Activated CD4-positive, alpha-beta T cell treated with anti-CD3 and anti-CD28 coated beads, Interleukin-2, amount 10 ng/mL, durations not matched to agents 24 days and 14 days (primary cell): ENCODE measurements around the gene NFIA. TPM values are rescaled to one million over a fixed set of nuclear protein-coding genes. Genes with fewer than 3 reads are reported as not detected.

ENCODE experiments used
- DNase-seq: peaks from one replicate; pipeline ENCODE4 v3.0.0; 2022
- H3K27ac Mint-ChIP-seq: one replicate; pipeline ENCODE4 v1.8.0; 2022; ENCODE audit warnings: mild to moderate bottlenecking, mixed read lengths
- H3K27me3 Mint-ChIP-seq: one replicate; pipeline ENCODE4 v1.8.0; 2022; ENCODE audit warnings: mixed read lengths
- H3K36me3 Mint-ChIP-seq: one replicate; pipeline ENCODE4 v1.8.0; 2022; ENCODE audit warnings: low read depth, mild to moderate bottlenecking, mixed read lengths
- H3K4me1 Mint-ChIP-seq: one replicate; pipeline ENCODE4 v1.8.0; 2021; ENCODE audit warnings: mixed read lengths
- H3K4me3 Mint-ChIP-seq: one replicate; pipeline ENCODE4 v1.8.0; 2022; ENCODE audit warnings: mild to moderate bottlenecking, moderate library complexity, mixed read lengths
- H3K9me3 Mint-ChIP-seq: one replicate; pipeline ENCODE4 v1.8.0; 2021; ENCODE audit warnings: mixed read lengths
- intact Hi-C: fragments of 100-400 bp; cut with micrococcal nuclease; formaldehyde crosslinking; loops from one replicate; pipeline ENCODE4 v1.15.1; 2023
- total RNA-seq: library from RNA; stranded (reverse); gene quantifications from 2 replicates; pipeline ENCODE4 v1.2.3, GENCODE V29; 2022

The NFIA gene
- total RNA-seq, 1 donor from 2014 or later = 0.63 TPM

- H3K27me3 Mint-ChIP-seq = peaks cover 71% of the 10 kb centered on the region
- no peaks in the 10 kb centered on the region for H3K36me3 Mint-ChIP-seq
- no peaks in the 10 kb centered on the region for H3K9me3 Mint-ChIP-seq
- no peak for DNase-seq
- intact Hi-C loops = no loop called here
- no peak overlapping the region for H3K27ac Mint-ChIP-seq
- H3K4me3 Mint-ChIP-seq = peak overlapping the region; percentile 85
- peaks cover 20% of the 10 kb centered on the region for H3K4me1 Mint-ChIP-seq
Observed at GRCh38 chr1:61083807-61084440, 1.6 kb downstream of the NFIA start.

- Mint-ChIP-seq H3K27ac (no peak overlapping the region), H3K9me3 (no peaks in the 10 kb centered on the region), H3K36me3 (no peaks in the 10 kb centered on the region), H3K4me1 (peaks cover 17% of the 10 kb centered on the region), H3K27me3 (peaks cover 70% of the 10 kb centered on the region), H3K4me3 (no peak overlapping the region)
- intact Hi-C loops = no loop called here
- no peak for DNase-seq
Observed at GRCh38 chr1:61084491-61085031, 2.2 kb downstream of the NFIA start.

DNA sequence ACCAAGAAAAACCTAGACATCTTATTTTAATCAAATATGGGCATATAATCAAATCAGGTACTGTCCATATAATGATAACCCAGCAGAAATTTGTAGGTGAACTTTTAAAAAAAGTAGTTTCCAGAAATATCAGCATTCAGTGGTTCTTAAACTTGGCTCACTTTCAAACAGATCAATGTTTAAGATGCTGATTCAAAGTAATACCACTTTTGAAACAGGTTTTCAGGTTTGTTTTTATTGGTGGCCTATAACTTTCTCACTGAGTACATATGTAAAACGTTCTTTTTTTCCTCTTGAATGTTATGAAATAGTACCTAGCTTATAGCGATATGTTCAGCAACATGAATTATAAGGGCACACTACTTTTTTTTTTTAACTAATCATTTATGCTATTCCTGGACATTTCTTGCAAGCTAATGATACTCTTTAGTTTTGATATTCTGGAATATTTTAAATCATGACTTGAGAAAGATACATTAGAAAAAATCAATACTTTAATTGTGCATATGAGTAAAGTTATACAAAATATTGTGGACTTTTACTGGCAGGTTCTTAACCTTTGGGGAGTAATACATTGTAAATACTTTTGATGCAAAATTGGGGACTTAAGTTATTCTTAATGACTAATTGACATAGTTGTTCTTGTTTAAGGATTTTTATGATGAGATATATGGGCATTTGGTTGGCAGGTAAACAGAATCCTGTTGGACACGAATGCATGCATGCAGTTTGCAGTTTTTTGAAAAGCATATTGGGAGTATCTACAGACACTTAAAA, 3.0 kb downstream of the NFIA start:
- H3K9me3 Mint-ChIP-seq = no peaks in the 10 kb centered on the region
- intact Hi-C loops = no loop called here
- peaks cover 66% of the 10 kb centered on the region for H3K27me3 Mint-ChIP-seq
- no peak overlapping the region for H3K27ac Mint-ChIP-seq
- H3K36me3 Mint-ChIP-seq = no peaks in the 10 kb centered on the region
- no peak for DNase-seq
- peaks cover 13% of the 10 kb centered on the region for H3K4me1 Mint-ChIP-seq
- H3K4me3 Mint-ChIP-seq = no peak overlapping the region

DNA sequence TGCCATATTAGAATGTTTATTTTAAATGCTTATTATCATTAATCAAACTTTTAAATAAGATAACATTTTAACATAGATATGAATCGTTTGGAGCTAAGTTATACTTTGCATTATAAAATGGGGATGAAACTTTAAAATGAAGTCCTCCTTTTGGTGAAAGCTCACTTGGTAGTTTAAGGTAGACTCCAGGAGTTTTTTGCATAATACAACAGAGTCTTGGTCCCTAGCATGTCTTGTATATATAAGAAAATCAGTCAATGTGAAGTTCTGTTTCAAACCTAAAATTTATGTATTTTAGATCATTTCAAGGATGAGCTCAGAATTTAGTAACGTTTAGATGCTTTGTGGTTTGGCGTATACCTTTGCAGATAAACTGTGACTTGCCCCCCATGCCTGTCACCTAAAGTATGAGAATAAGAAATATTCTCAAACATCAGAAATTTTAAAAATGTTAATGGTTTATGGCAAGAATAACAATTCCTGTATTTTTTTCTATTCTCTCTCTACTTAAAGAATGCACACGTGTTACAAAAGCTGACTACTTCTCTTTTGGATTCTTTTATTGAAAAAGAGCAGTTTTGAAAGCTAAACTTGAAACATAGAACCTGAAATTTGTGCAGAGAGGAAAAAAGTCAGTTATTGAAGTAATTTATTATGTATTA, 3.8 kb downstream of the NFIA start:
- Mint-ChIP-seq H3K36me3 (no peaks in the 10 kb centered on the region), H3K4me1 (peaks cover 10% of the 10 kb centered on the region), H3K9me3 (no peaks in the 10 kb centered on the region), H3K4me3 (no peak overlapping the region), H3K27me3 (peaks cover 64% of the 10 kb centered on the region), H3K27ac (no peak overlapping the region)
- no peak for DNase-seq
- intact Hi-C loops = no loop called here

- no peak overlapping the region for H3K4me3 Mint-ChIP-seq
- no peaks in the 10 kb centered on the region for H3K36me3 Mint-ChIP-seq
- no peak overlapping the region for H3K27ac Mint-ChIP-seq
- H3K4me1 Mint-ChIP-seq = peaks cover 3% of the 10 kb centered on the region
- intact Hi-C loops = no loop called here
- H3K9me3 Mint-ChIP-seq = no peaks in the 10 kb centered on the region
- H3K27me3 Mint-ChIP-seq = peaks cover 64% of the 10 kb centered on the region
- no peak for DNase-seq
Observed at GRCh38 chr1:61087571-61087970, 5.2 kb downstream of the NFIA start.

DNA sequence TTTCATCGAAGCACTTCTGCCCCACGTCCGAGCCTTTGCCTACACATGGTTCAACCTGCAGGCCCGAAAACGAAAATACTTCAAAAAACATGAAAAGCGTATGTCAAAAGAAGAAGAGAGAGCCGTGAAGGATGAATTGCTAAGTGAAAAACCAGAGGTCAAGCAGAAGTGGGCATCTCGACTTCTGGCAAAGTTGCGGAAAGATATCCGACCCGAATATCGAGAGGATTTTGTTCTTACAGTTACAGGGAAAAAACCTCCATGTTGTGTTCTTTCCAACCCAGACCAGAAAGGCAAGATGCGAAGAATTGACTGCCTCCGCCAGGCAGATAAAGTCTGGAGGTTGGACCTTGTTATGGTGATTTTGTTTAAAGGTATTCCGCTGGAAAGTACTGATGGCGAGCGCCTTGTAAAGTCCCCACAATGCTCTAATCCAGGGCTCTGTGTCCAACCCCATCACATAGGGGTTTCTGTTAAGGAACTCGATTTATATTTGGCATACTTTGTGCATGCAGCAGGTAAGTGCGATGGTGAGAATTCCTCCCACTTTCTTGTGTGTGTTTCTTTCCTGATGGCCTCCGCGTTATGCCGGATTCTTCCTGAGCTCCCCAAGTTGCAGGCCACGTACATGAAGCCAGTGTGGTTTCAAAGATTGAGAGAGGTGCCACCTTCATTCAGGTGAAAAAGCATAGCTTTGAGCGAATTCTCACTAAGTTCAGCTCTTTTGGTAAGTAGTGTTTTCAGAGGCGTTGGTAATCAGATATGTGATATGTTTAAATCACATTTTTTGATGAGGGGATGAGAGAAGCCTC, 6.0 kb downstream of the NFIA start:
- H3K9me3 Mint-ChIP-seq = no peaks in the 10 kb centered on the region
- peaks cover 2% of the 10 kb centered on the region for H3K4me1 Mint-ChIP-seq
- DNase-seq = no peak
- intact Hi-C loops = no loop called here
- H3K36me3 Mint-ChIP-seq = no peaks in the 10 kb centered on the region
- H3K27me3 Mint-ChIP-seq = peaks cover 63% of the 10 kb centered on the region
- no peak overlapping the region for H3K4me3 Mint-ChIP-seq
- no peak overlapping the region for H3K27ac Mint-ChIP-seq

DNA sequence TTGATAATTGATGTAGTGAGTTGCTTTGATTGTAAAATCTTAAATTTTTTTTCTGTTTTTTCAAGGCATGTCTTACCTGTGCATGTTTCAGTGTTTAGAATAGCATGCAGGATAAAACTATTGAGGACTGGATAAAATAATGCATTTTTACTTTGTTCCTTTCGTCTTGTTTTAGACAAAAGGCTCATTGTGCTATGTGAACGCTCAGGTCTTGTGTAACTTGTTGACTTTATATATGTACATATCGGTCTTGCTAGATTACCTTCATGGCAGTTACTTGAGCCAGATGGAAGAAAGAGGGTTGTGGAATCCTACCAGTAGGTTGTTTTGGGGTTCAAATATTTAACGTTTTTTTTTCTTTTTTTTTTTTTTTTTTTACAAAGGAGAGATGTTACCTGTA, 7.0 kb downstream of the NFIA start:
- no peaks in the 10 kb centered on the region for H3K36me3 Mint-ChIP-seq
- H3K27ac Mint-ChIP-seq = no peak overlapping the region
- H3K27me3 Mint-ChIP-seq = peaks cover 63% of the 10 kb centered on the region

GRCh38 chr1:61089741-61090140, 7.4 kb downstream of the NFIA start:
- intact Hi-C loops = no loop called here
- H3K27me3 Mint-ChIP-seq = peaks cover 63% of the 10 kb centered on the region
- no peak overlapping the region for H3K27ac Mint-ChIP-seq
- no peak overlapping the region for H3K4me3 Mint-ChIP-seq
- no peaks in the 10 kb centered on the region for H3K4me1 Mint-ChIP-seq
- no peaks in the 10 kb centered on the region for H3K36me3 Mint-ChIP-seq
- no peaks in the 10 kb centered on the region for H3K9me3 Mint-ChIP-seq
- DNase-seq = no peak

More for the DNA sequence above, 7.0 kb downstream of the NFIA start:
- no peak overlapping the region for H3K4me3 Mint-ChIP-seq
- no peaks in the 10 kb centered on the region for H3K9me3 Mint-ChIP-seq
- DNase-seq = no peak
- intact Hi-C loops = no loop called here
- no peaks in the 10 kb centered on the region for H3K4me1 Mint-ChIP-seq

GRCh38 chr1:61090546-61091202, 8.3 kb downstream of the NFIA start:
- Mint-ChIP-seq H3K27me3 (peaks cover 62% of the 10 kb centered on the region), H3K4me1 (no peaks in the 10 kb centered on the region), H3K4me3 (no peak overlapping the region), H3K9me3 (no peaks in the 10 kb centered on the region), H3K36me3 (no peaks in the 10 kb centered on the region), H3K27ac (no peak overlapping the region)
- intact Hi-C loops = no loop called here
- no peak for DNase-seq

DNA sequence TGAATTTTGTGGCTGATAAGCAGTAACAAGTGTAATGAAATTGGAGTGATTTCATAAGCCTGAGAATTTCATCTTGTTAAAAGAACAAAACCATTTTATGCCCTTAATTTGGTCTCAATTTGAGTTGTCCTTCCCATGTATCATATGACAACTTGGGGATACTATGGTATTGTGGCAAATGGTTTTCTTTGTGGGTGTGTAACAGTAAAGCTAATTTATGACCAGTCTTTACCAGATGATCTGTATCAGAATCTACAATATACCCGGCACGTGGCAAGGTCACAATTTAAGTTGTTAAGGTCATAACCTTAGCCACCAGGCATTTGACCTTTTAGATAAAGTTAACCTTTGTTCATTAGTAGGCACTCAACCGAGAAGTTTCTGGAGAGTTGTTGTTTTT, 9.1 kb downstream of the NFIA start:
- Mint-ChIP-seq H3K27ac (no peak overlapping the region), H3K36me3 (no peaks in the 10 kb centered on the region), H3K4me3 (no peak overlapping the region), H3K27me3 (peaks cover 56% of the 10 kb centered on the region), H3K4me1 (no peaks in the 10 kb centered on the region), H3K9me3 (no peaks in the 10 kb centered on the region)
- intact Hi-C loops = no loop called here
- no peak for DNase-seq

- H3K27ac Mint-ChIP-seq = no peak overlapping the region
- H3K4me1 Mint-ChIP-seq = no peaks in the 10 kb centered on the region
- no peaks in the 10 kb centered on the region for H3K9me3 Mint-ChIP-seq
- intact Hi-C loops = no loop called here
- DNase-seq = no peak
- H3K4me3 Mint-ChIP-seq = no peak overlapping the region
- H3K36me3 Mint-ChIP-seq = no peaks in the 10 kb centered on the region
- H3K27me3 Mint-ChIP-seq = peaks cover 54% of the 10 kb centered on the region
Observed at GRCh38 chr1:61092642-61093041, 10.3 kb downstream of the NFIA start.

DNA sequence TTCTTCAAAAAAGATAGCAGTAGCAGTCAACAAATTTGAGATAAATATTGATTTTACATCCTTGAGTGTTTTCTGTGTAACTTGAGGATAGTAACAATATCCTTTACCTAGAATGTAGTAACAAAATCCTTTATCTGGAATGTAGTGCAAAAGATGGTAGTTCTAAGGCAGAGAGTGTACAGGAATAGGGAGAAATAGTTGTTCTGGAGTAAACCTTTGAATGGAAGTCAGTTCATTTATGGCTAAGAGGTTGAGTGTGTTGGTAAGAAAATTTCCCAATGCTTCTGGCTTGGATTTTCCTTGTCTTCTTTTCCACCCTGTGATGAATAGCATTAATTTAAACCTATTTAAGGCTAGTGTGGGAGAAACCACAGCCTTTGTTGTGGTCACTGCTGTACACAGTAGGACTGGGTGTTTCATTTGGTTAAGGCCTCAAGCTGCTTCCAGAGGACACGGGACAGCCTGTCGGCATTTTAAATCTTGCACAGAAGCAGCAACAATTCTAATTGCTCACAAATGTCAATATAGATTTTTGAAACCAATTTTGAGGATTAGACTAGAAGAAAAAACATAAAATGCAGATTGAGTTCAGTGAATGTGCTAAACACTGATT, 11.3 kb downstream of the NFIA start:
- Mint-ChIP-seq H3K9me3 (no peaks in the 10 kb centered on the region), H3K27ac (no peak overlapping the region), H3K27me3 (peaks cover 50% of the 10 kb centered on the region), H3K4me3 (no peak overlapping the region), H3K4me1 (no peaks in the 10 kb centered on the region), H3K36me3 (no peaks in the 10 kb centered on the region)
- no peak for DNase-seq
- intact Hi-C loops = no loop called here
